Measurements from ENCODE around the gene RBFOX2. TPM values are rescaled to one million over a fixed set of nuclear protein-coding genes. Genes with fewer than 3 reads are reported as not detected.

The RBFOX2 gene
- total and polyA plus RNA-seq, 2 donors (not counting 1 experiment from before 2014, with no cell fraction given) = not detected

DNA sequence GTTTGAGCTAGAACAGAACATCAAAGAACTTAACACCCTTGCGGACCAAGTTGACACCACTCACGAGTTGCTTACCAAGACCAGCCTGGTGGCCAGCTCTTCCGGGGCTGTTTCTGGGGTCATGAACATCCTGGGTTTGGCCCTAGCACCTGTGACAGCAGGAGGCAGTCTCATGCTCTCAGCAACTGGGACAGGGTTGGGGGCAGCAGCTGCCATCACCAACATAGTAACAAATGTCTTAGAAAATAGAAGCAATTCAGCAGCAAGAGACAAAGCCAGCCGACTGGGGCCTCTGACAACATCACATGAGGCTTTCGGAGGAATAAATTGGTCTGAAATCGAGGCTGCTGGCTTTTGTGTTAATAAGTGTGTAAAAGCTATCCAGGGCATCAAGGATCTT, 302.2 kb downstream of the RBFOX2 start:
- TF ChIP-seq EZH2 (IDR thresholded peaks at IDR 0.05; ENCODE audit: borderline replicate concordance, insufficient read depth, low read depth, low read length, poor library complexity, severe bottlenecking) = no peak
- TF ChIP-seq, protein P1, sequence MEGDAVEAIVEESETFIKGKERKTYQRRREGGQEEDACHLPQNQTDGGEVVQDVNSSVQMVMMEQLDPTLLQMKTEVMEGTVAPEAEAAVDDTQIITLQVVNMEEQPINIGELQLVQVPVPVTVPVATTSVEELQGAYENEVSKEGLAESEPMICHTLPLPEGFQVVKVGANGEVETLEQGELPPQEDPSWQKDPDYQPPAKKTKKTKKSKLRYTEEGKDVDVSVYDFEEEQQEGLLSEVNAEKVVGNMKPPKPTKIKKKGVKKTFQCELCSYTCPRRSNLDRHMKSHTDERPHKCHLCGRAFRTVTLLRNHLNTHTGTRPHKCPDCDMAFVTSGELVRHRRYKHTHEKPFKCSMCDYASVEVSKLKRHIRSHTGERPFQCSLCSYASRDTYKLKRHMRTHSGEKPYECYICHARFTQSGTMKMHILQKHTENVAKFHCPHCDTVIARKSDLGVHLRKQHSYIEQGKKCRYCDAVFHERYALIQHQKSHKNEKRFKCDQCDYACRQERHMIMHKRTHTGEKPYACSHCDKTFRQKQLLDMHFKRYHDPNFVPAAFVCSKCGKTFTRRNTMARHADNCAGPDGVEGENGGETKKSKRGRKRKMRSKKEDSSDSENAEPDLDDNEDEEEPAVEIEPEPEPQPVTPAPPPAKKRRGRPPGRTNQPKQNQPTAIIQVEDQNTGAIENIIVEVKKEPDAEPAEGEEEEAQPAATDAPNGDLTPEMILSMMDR (IDR thresholded peaks at IDR 0.05) = no peak
- Histone ChIP-seq H3K27ac (ENCODE audit: low read length in 2 of 2) (no peak overlapping the region), H3K4me1 (ENCODE audit: control insufficient read depth in 2 of 2, insufficient read depth in 2 of 2, low read length in 2 of 2) (no peaks in the 10 kb centered on the region), H4K20me1 (ENCODE audit: control insufficient read depth, insufficient read depth, low read length, poor library complexity, severe bottlenecking) (no peaks in the 10 kb centered on the region), H3K27me3 (replicated peaks in 1 of 4; ENCODE audit: control extremely low read depth in 1 of 4, control insufficient read depth in 3 of 4, insufficient read depth in 4 of 4, low read length in 3 of 4) (peaks cover 0 to 16% (median 8%) of the 10 kb centered on the region in 4 experiments), H3K4me2 (replicated peaks; ENCODE audit: low read depth, low read length, poor library complexity, severe bottlenecking) (no peak overlapping the region), H3K36me3 (replicated peaks in 1 of 2; ENCODE audit: control extremely low read depth in 1 of 2, control insufficient read depth in 1 of 2, extremely low read depth in 1 of 2, insufficient read depth in 2 of 2, low read length in 1 of 2) (no peaks in the 10 kb centered on the region), H2AFZ (ENCODE audit: insufficient read depth, low read depth, low read length, poor library complexity, severe bottlenecking) (no peak overlapping the region), H3K4me3 (ENCODE audit: control extremely low read depth in 1 of 5, extremely low read depth in 1 of 5, insufficient read depth in 1 of 5, low read depth in 2 of 5, low read length in 4 of 5) (no peak overlapping the region), H3K9ac (ENCODE audit: low read length) (no peak overlapping the region), H3K9me3 (ENCODE audit: control extremely low read depth in 1 of 3, control insufficient read depth in 2 of 3, insufficient read depth in 1 of 3, low read length in 2 of 3) (no peaks in the 10 kb centered on the region), H3K79me2 (ENCODE audit: control insufficient read depth, insufficient read depth, low read length) (no peaks in the 10 kb centered on the region)
- Mint-ChIP-seq H3K9me3 (ENCODE audit: insufficient read depth) (no peaks in the 10 kb centered on the region), H3K27ac (no peak overlapping the region), H3K4me3 (no peak overlapping the region), H3K27me3 (peaks cover 49% of the 10 kb centered on the region), H3K4me1 (peaks cover 1% of the 10 kb centered on the region)
- POLR2A ChIA-PET = no interaction called here
- CTCF ChIA-PET = no interaction called here
- intact Hi-C loops (cut with micrococcal nuclease) = no loop called here
- DNase-seq (no peak), ATAC-seq (ENCODE audit: low read depth) (no peak)
- 92% methylated on average over 6 of the region's 6 CpGs for WGBS (ENCODE audit: insufficient coverage)

DNA sequence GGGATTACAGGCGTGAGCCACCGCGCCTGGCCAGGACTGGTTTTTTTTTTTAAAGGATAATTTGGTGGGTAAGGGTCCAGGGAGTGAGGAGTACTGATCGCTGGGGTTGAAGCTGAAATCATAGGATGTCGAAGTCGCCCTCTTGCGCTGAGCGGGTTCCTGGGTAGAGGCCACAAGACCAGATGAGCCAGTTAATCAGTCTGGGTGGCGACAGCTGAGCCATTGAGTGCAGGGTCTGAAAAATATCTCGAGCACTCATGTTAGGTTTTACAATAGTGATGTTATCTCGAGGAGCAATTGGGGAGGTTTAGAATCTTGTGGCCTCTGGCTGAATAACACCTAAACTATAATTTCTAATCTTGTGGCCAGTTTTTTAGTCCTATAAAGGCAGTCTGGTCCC, 303.1 kb downstream of the RBFOX2 start:
- H3K4me1 Mint-ChIP-seq = peaks cover 1% of the 10 kb centered on the region
- no peak overlapping the region for H3K4me3 ChIP-seq (ENCODE audit: control extremely low read depth in 1 of 5, extremely low read depth in 1 of 5, insufficient read depth in 1 of 5, low read depth in 2 of 5, low read length in 4 of 5)
- intact Hi-C loops (cut with micrococcal nuclease) = no loop called here
- H3K9me3 ChIP-seq (ENCODE audit: control extremely low read depth in 1 of 3, control insufficient read depth in 2 of 3, insufficient read depth in 1 of 3, low read length in 2 of 3) = no peaks in the 10 kb centered on the region
- H3K4me3 Mint-ChIP-seq = no peak overlapping the region
- 98% methylated on average over 8 of the region's 11 CpGs for WGBS (ENCODE audit: insufficient coverage)
- ChIA-PET POLR2A (no interaction called here), CTCF (no interaction called here)
- no peak overlapping the region for H3K27ac ChIP-seq (ENCODE audit: low read length in 2 of 2)
- H3K9me3 Mint-ChIP-seq (ENCODE audit: insufficient read depth) = no peaks in the 10 kb centered on the region
- peaks cover 0 to 10% (median 5%) of the 10 kb centered on the region in 4 experiments for H3K27me3 ChIP-seq (replicated peaks in 1 of 4; ENCODE audit: control extremely low read depth in 1 of 4, control insufficient read depth in 3 of 4, insufficient read depth in 4 of 4, low read length in 3 of 4)
- TF ChIP-seq, protein P1 (IDR thresholded peaks at IDR 0.05) = no peak
- TF ChIP-seq EZH2 (IDR thresholded peaks at IDR 0.05; ENCODE audit: borderline replicate concordance, insufficient read depth, low read depth, low read length, poor library complexity, severe bottlenecking) = no peak
- H3K79me2 ChIP-seq (ENCODE audit: control insufficient read depth, insufficient read depth, low read length) = no peaks in the 10 kb centered on the region
- H3K27me3 Mint-ChIP-seq = peaks cover 41% of the 10 kb centered on the region
- no peaks in the 10 kb centered on the region for H3K4me1 ChIP-seq (ENCODE audit: control insufficient read depth in 2 of 2, insufficient read depth in 2 of 2, low read length in 2 of 2)
- DNase-seq = no peak
- H3K36me3 ChIP-seq (replicated peaks in 1 of 2; ENCODE audit: control extremely low read depth in 1 of 2, control insufficient read depth in 1 of 2, extremely low read depth in 1 of 2, insufficient read depth in 2 of 2, low read length in 1 of 2) = no peaks in the 10 kb centered on the region
- no peak overlapping the region for H3K4me2 ChIP-seq (replicated peaks; ENCODE audit: low read depth, low read length, poor library complexity, severe bottlenecking)
- no peak overlapping the region for H3K9ac ChIP-seq (ENCODE audit: low read length)
- no peak for ATAC-seq (ENCODE audit: low read depth)
- no peak overlapping the region for H3K27ac Mint-ChIP-seq
- H4K20me1 ChIP-seq (ENCODE audit: control insufficient read depth, insufficient read depth, low read length, poor library complexity, severe bottlenecking) = no peaks in the 10 kb centered on the region
- no peak overlapping the region for H2AFZ ChIP-seq (ENCODE audit: insufficient read depth, low read depth, low read length, poor library complexity, severe bottlenecking)

Measured in B cell (primary cell).